T-cell (primary cell): ENCODE data around the gene SLCO3A1. TPM values are rescaled to one million over a fixed set of nuclear protein-coding genes. Genes with fewer than 3 reads are reported as not detected.

ENCODE experiments used
- ATAC-seq, 4 experiments: fragments of 200-7000 bp in 3 of 4; fragments of 150-1000 bp in 1 of 4; cut with Tn5 transposase; replicated peaks in 1 of 4; 1 replicate in 3 of 4; 2 replicates in 1 of 4; pipeline ENCODE4 v1.10.0; 2021; ENCODE audit warnings: moderate library complexity in 3 of 4, mild to moderate bottlenecking in 2 of 4, moderate number of reproducible peaks in 1 of 4
- CTCF ChIA-PET, 2 donors: fragments of 300-600 bp; sonication (Branson Sonifier 250); formaldehyde crosslinking; loops; one replicate each; lab custom pipeline; 2022; ENCODE audit warnings: antibody characterized with exemption in 2 of 2; lab: Charles Lee
- POLR2A ChIA-PET, 2 donors: fragments of 300-600 bp; sonication (Branson Sonifier 250); formaldehyde crosslinking; loops; one replicate each; lab custom pipeline; 2022; ENCODE audit warnings: antibody characterized with exemption in 2 of 2; lab: Charles Lee
- DNase-seq, 35 experiments: peaks; one replicate each; pipeline versions ENCODE4 v3.0.0 to v3.0.0-alpha.2; 2013 to 2023
- H3K27ac ChIP-seq: one replicate; pipeline ENCODE4 v1.5.1; 2013; ENCODE audit warnings: low read length
- H3K27me3 ChIP-seq, 2 experiments: replicated peaks in 1 of 2; 1 replicate in 1 of 2; 2 replicates in 1 of 2; pipeline versions ENCODE4 v1.6.1 to v1.7.0; 2013; ENCODE audit warnings: low read length in 1 of 2, mixed read lengths in 1 of 2; ENCODE audit not compliant: control insufficient read depth in 2 of 2, insufficient read depth in 2 of 2; ENCODE audit errors: extremely low read depth in 1 of 2
- H3K36me3 ChIP-seq, 2 donors: 1 replicate in 1 of 2; 2 replicates in 1 of 2; pipeline versions ENCODE4 v1.6.1 to v1.7.0; 2013; ENCODE audit warnings: low read length in 1 of 2; ENCODE audit not compliant: control insufficient read depth in 2 of 2, insufficient read depth in 1 of 2; ENCODE audit errors: extremely low read depth in 1 of 2
- H3K4me1 ChIP-seq, 2 experiments: 1 replicate in 1 of 2; 2 replicates in 1 of 2; pipeline versions ENCODE4 v1.6.1 to v1.7.0; 2013; ENCODE audit warnings: low read length in 2 of 2, mixed read lengths in 1 of 2; ENCODE audit not compliant: insufficient read depth in 2 of 2, control insufficient read depth in 1 of 2; ENCODE audit errors: extremely low read depth in 1 of 2
- H3K4me3 ChIP-seq, 2 donors: 1 replicate in 1 of 2; 2 replicates in 1 of 2; pipeline versions ENCODE4 v1.5.1 to v1.7.0; 2013; ENCODE audit warnings: mild to moderate bottlenecking in 2 of 2, low read length in 1 of 2, moderate library complexity in 1 of 2; ENCODE audit not compliant: control insufficient read depth in 1 of 2; ENCODE audit errors: extremely low read depth in 1 of 2
- H3K9me3 ChIP-seq: 2 replicates; pipeline ENCODE4 v1.7.0; 2013
- H3K27ac Mint-ChIP-seq, 2 donors: one replicate each; pipeline ENCODE4 v1.8.0; 2020 to 2021; ENCODE audit warnings: mild to moderate bottlenecking in 2 of 2, mixed read lengths in 2 of 2
- H3K27me3 Mint-ChIP-seq, 2 donors: one replicate each; pipeline ENCODE4 v1.8.0; 2021 to 2022; ENCODE audit warnings: mixed read lengths in 2 of 2
- H3K36me3 Mint-ChIP-seq: one replicate; pipeline ENCODE4 v1.8.0; 2021; ENCODE audit warnings: mixed read lengths
- H3K4me1 Mint-ChIP-seq, 3 donors: one replicate each; pipeline ENCODE4 v1.8.0; 2020 to 2022; ENCODE audit warnings: mixed read lengths in 3 of 3, mild to moderate bottlenecking in 1 of 3
- H3K4me3 Mint-ChIP-seq, 3 donors: one replicate each; pipeline ENCODE4 v1.8.0; 2020 to 2022; ENCODE audit warnings: mild to moderate bottlenecking in 3 of 3, mixed read lengths in 3 of 3, moderate library complexity in 3 of 3
- H3K9me3 Mint-ChIP-seq, 3 donors: one replicate each; pipeline ENCODE4 v1.8.0; 2020 to 2022; ENCODE audit warnings: mixed read lengths in 3 of 3
- WGBS: methylation state at CpG from one replicate; pipeline ENCODE4 v1.1.5; 2013; ENCODE audit warnings: missing lambda C conversion rate; ENCODE audit not compliant: insufficient coverage; 5-methylcytosine and 5-hydroxymethylcytosine counted together
- total RNA-seq, 35 experiments: library from RNA in 6 of 35; stranded (reverse) in 6 of 35; fragments of 120-200 nt in 1 of 35; gene quantifications; one replicate each; pipeline versions ENCODE4 v1.2.1 to v1.2.4 and lab custom pipeline; 2013 to 2026

The SLCO3A1 gene
- total RNA-seq, 5 donors from 2014 or later (not counting 1 experiment from before 2014, with no cell fraction given) = 26.2 to 52.2 (median 38.7) TPM

DNA sequence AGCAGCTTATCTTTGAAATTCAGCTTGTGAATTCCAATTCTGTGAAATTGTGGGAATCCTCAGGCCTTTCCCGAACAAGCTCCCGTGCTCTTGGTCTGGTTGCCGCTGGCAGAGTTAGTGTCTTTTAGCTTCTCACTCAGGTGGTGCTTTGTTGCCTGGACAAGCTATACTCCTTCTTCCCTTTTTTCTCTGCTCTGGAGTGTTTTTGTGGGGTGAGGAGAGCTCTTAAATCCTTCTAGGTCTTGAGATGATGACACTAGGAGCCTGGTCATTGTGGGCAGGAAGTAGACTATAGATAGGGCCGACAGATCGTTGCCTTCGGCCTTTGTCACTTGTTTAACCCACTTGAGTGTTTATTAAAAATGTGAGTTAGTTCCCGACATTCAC lies 93.8 kb downstream of the SLCO3A1 start:
- CTCF ChIA-PET = interaction anchor here (0.9 to 1.3 kb wide), 2 partner anchors 94 to 98 kb away, joined by 3 to 4 read pairs; partner anchors contain the start of gene SLCO3A1 (in 1 of the 2)
- H3K27me3 ChIP-seq = no peaks in the 10 kb centered on the region
- H3K9me3 ChIP-seq = no peaks in the 10 kb centered on the region
- ATAC-seq (no peak), DNase-seq (peak in 1 of 35 experiments; percentile 21)
- Mint-ChIP-seq H3K27ac (no peak overlapping the region), H3K36me3 (peaks cover 3% of the 10 kb centered on the region), H3K27me3 (peaks cover 0 to 4% of the 10 kb centered on the region in 2 donors), H3K9me3 (no peaks in the 10 kb centered on the region), H3K4me1 (peaks cover 82 to 87% (median 84%) of the 10 kb centered on the region in 3 donors), H3K4me3 (no peak overlapping the region)
- H3K36me3 ChIP-seq = no peaks in the 10 kb centered on the region
- H3K4me1 ChIP-seq = peaks cover 0 to 38% of the 10 kb centered on the region in 2 experiments
- H3K4me3 ChIP-seq = no peak overlapping the region
- H3K27ac ChIP-seq = no peak overlapping the region
- WGBS = 30% methylated on average over 4 of the region's 7 CpGs
- POLR2A ChIA-PET = no interaction called here

DNA sequence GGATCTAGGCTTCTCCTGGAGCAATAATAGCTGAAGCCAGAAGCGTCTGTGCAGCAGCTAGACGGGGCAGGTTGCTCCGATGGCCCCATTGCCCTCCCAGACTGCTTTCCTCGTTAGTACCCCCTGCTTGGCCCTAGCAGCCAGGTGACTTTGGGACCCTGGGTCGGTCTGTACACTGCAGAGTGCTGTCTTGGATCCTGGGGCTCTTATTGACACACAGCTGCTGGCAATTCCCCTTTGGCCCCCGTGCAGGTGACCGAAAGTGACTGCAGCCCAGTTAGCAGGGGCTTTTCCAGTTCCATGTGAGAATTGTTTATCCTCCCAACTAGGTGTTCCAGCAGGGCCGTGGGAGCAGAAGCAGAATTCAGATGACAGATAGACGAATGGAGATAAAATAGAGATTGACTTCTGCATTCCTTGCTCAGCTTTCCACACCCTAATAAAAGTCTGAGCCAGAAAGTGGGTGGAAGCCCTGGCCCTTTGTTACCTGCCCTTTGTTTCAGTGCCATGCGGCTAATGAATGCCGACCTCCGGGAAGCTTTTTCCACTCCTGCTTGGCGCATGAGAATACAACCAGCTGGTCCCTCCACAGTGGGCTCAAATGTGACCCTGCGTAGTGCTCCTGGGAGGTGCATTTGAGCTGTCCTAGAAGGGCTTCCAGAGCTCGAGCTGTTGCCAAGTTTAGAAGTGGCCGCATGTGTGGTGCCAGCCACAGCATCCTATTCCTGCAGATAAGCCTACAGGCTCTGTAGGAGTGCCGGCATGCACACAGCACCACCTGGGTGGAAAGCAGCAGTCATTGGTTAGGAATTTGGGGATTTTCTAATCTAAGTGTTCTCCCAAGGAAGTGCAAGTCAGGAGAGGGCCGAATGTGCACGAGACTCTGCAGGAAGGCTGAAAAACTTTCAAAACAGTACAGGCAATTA lies 94.4 kb downstream of the SLCO3A1 start:
- POLR2A ChIA-PET = no interaction called here
- Mint-ChIP-seq H3K4me3 (no peak overlapping the region), H3K9me3 (no peaks in the 10 kb centered on the region), H3K27ac (no peak overlapping the region), H3K27me3 (peaks cover 0 to 4% of the 10 kb centered on the region in 2 donors), H3K4me1 (peaks cover 82 to 89% (median 84%) of the 10 kb centered on the region in 3 donors), H3K36me3 (peaks cover 3% of the 10 kb centered on the region)
- 81% methylated on average over 14 of the region's 19 CpGs for WGBS
- Histone ChIP-seq H3K4me1 (peaks cover 2 to 35% of the 10 kb centered on the region in 2 experiments), H3K27ac (no peak overlapping the region), H3K4me3 (no peak overlapping the region), H3K27me3 (no peaks in the 10 kb centered on the region), H3K36me3 (no peaks in the 10 kb centered on the region), H3K9me3 (no peaks in the 10 kb centered on the region)
- ATAC-seq (no peak), DNase-seq (no peak)
- CTCF ChIA-PET = interaction anchor here in 1 of 2 donors (1.3 kb wide), 1 partner anchor 99 kb away, joined by 4 read pairs; no protein-coding TSS in a partner anchor

- H3K27me3 Mint-ChIP-seq = peaks cover 0 to 4% of the 10 kb centered on the region in 2 donors
- H3K4me1 Mint-ChIP-seq = peaks cover 82 to 91% (median 88%) of the 10 kb centered on the region in 3 donors
- no peak overlapping the region for H3K27ac Mint-ChIP-seq
- CTCF ChIA-PET = no interaction called here
- H3K36me3 Mint-ChIP-seq = peaks cover 3% of the 10 kb centered on the region
- H3K27me3 ChIP-seq = no peaks in the 10 kb centered on the region
- POLR2A ChIA-PET = no interaction called here
- H3K27ac ChIP-seq = no peak overlapping the region
- no peaks in the 10 kb centered on the region for H3K9me3 Mint-ChIP-seq
- no peak overlapping the region for H3K4me3 ChIP-seq
- no peak overlapping the region for H3K4me3 Mint-ChIP-seq
- H3K9me3 ChIP-seq = no peaks in the 10 kb centered on the region
- peaks cover 2 to 41% of the 10 kb centered on the region in 2 experiments for H3K4me1 ChIP-seq
- DNase-seq = no peak
- 96% methylated on average over 8 of the region's 8 CpGs for WGBS
- no peak for ATAC-seq
- no peaks in the 10 kb centered on the region for H3K36me3 ChIP-seq
Observed at GRCh38 chr15:91949361-91949760, 95.9 kb downstream of the SLCO3A1 start.

DNA sequence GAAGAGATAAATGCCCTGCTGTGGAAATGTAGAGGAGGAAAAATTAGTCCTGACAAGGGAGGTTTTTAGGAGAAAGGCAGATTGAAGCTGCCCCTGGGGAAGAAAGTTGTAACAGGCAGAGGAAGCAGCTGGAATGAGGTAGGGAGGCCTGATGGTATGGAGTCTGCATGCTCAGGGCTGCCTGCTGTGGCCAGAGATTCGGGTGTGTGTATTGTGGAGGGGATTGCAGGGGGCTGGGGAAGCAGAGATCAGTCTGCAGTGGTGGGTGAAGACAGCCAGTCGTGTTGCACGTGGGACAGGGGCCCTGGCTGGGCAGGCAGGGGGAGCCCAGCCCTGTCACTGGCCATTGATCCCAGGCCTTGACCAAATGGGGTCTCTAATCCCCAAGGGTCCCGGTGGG lies 96.5 kb downstream of the SLCO3A1 start:
- Histone ChIP-seq H3K9me3 (no peaks in the 10 kb centered on the region), H3K4me3 (no peak overlapping the region), H3K27ac (no peak overlapping the region), H3K27me3 (no peaks in the 10 kb centered on the region), H3K36me3 (no peaks in the 10 kb centered on the region), H3K4me1 (peaks cover 4 to 48% of the 10 kb centered on the region in 2 experiments)
- H3K27ac Mint-ChIP-seq = no peak overlapping the region
- H3K4me3 Mint-ChIP-seq = no peak overlapping the region
- H3K4me1 Mint-ChIP-seq = peaks cover 89 to 97% (median 95%) of the 10 kb centered on the region in 3 donors
- H3K36me3 Mint-ChIP-seq = peaks cover 3% of the 10 kb centered on the region
- H3K27me3 Mint-ChIP-seq = peaks cover 0 to 4% of the 10 kb centered on the region in 2 donors
- 93% methylated on average over 3 of the region's 4 CpGs for WGBS
- no peak for ATAC-seq
- POLR2A ChIA-PET = no interaction called here
- CTCF ChIA-PET = no interaction called here
- no peaks in the 10 kb centered on the region for H3K9me3 Mint-ChIP-seq
- DNase-seq = no peak

- H3K27me3 ChIP-seq = no peaks in the 10 kb centered on the region
- H3K4me3 Mint-ChIP-seq = no peak overlapping the region
- POLR2A ChIA-PET = no interaction called here
- no peak overlapping the region for H3K27ac ChIP-seq
- ATAC-seq (no peak), DNase-seq (no peak)
- peaks cover 4 to 48% of the 10 kb centered on the region in 2 experiments for H3K4me1 ChIP-seq
- no peaks in the 10 kb centered on the region for H3K9me3 Mint-ChIP-seq
- no peak overlapping the region for H3K27ac Mint-ChIP-seq
- H3K36me3 ChIP-seq = no peaks in the 10 kb centered on the region
- no peaks in the 10 kb centered on the region for H3K27me3 Mint-ChIP-seq
- no peaks in the 10 kb centered on the region for H3K36me3 Mint-ChIP-seq
- no CpG with 5 or more reads among the region's 2 CpGs for WGBS
- no peak overlapping the region for H3K4me3 ChIP-seq
- CTCF ChIA-PET = no interaction called here
- H3K9me3 ChIP-seq = no peaks in the 10 kb centered on the region
- H3K4me1 Mint-ChIP-seq = peaks cover 92 to 97% (median 96%) of the 10 kb centered on the region in 3 donors
Observed at GRCh38 chr15:91950631-91951329, 97.3 kb downstream of the SLCO3A1 start.

- no peaks in the 10 kb centered on the region for H3K36me3 ChIP-seq
- ChIA-PET CTCF (no interaction called here), POLR2A (no interaction called here)
- H3K27me3 ChIP-seq = no peaks in the 10 kb centered on the region
- H3K27ac ChIP-seq = no peak overlapping the region
- ATAC-seq (no peak), DNase-seq (no peak)
- Mint-ChIP-seq H3K4me3 (no peak overlapping the region), H3K27me3 (no peaks in the 10 kb centered on the region), H3K4me1 (peaks cover 84 to 89% (median 87%) of the 10 kb centered on the region in 3 donors), H3K9me3 (no peaks in the 10 kb centered on the region), H3K27ac (no peak overlapping the region), H3K36me3 (no peaks in the 10 kb centered on the region)
- H3K9me3 ChIP-seq = no peaks in the 10 kb centered on the region
- peaks cover 4 to 42% of the 10 kb centered on the region in 2 experiments for H3K4me1 ChIP-seq
- no CpG with 5 or more reads among the region's 1 CpG for WGBS
- no peak overlapping the region for H3K4me3 ChIP-seq
Observed at GRCh38 chr15:91952216-91952615, 98.7 kb downstream of the SLCO3A1 start.
